Left renal cortex interstitium (tissue), 4 donors: ENCODE measurements around the gene VPS13D. TPM values are rescaled to one million over a fixed set of nuclear protein-coding genes. Genes with fewer than 3 reads are reported as not detected.
A peak's percentile ranks its signal among the peaks of the same experiment; 100 is the strongest.
"Not testable (repeated sequence)": the region's sequence is repeated elsewhere in the genome, so short reads cannot be mapped to it uniquely, and the experiment has no call there.

Experiments used
- DNase-seq, 4 donors: peaks; one replicate each; pipeline ENCODE4 v3.0.0-alpha.2; 2013; ENCODE audit warnings: low read depth in 4 of 4, low spot score in 2 of 4, missing footprints in 1 of 4
- polyA plus RNA-seq, 4 donors: library from polyadenylated mRNA; unstranded; fragments of 120-200 nt; gene quantifications; one replicate each; pipeline ENCODE4 v1.2.1, GENCODE V29; 2013; ENCODE audit not compliant: insufficient read length in 4 of 4

The VPS13D gene
- polyA plus RNA-seq, 4 donors, result 21.8 to 32.3 (median 27.6) TPM

- no peak for DNase-seq
Observed at GRCh38 chr1:12197483-12197880, 32.3 kb upstream of the VPS13D start.

- no peak for DNase-seq
Observed at GRCh38 chr1:12200208-12200607, 29.6 kb upstream of the VPS13D start.

- DNase-seq, result no peak
Observed at GRCh38 chr1:12201352-12202189, 28.3 kb upstream of the VPS13D start.

- no peak for DNase-seq
Observed at GRCh38 chr1:12202190-12202497, 27.7 kb upstream of the VPS13D start.

- DNase-seq, result no peak
Observed at GRCh38 chr1:12202577-12202976, 27.3 kb upstream of the VPS13D start.

GRCh38 chr1:12203216-12204007, 26.4 kb upstream of the VPS13D start:
- no peak for DNase-seq

- no peak for DNase-seq
Observed at GRCh38 chr1:12204140-12204539, 25.7 kb upstream of the VPS13D start.

GRCh38 chr1:12204754-12205658, 24.8 kb upstream of the VPS13D start:
- no peak for DNase-seq

GRCh38 chr1:12206238-12206637, 23.6 kb upstream of the VPS13D start:
- DNase-seq, result no peak

- DNase-seq, result no peak
Observed at GRCh38 chr1:12206792-12207424, 22.9 kb upstream of the VPS13D start.

- DNase-seq, result no peak
Observed at GRCh38 chr1:12208271-12208670, 21.6 kb upstream of the VPS13D start.

- DNase-seq, result peak; percentile 60 to 86 (median 73)
Observed at GRCh38 chr1:12208764-12209494, 20.9 kb upstream of the VPS13D start.

- no peak for DNase-seq
Observed at GRCh38 chr1:12209495-12209832, 20.4 kb upstream of the VPS13D start.

GRCh38 chr1:12215118-12215961, 14.5 kb upstream of the VPS13D start:
- DNase-seq, result no peak

GRCh38 chr1:12219800-12220199, 10.0 kb upstream of the VPS13D start:
- DNase-seq, result no peak

- DNase-seq, result no peak
Observed at GRCh38 chr1:12220890-12221289, 8.9 kb upstream of the VPS13D start.

- not testable (repeated sequence) for DNase-seq
Observed at GRCh38 chr1:12222700-12223099, 7.1 kb upstream of the VPS13D start.

GRCh38 chr1:12224092-12224491, 5.7 kb upstream of the VPS13D start:
- DNase-seq, result not testable (repeated sequence)

- DNase-seq, result no peak
Observed at GRCh38 chr1:12228979-12229378, 851 bp upstream of the VPS13D start.
